ENCODE results near the gene GSTO2. TPM values are rescaled to one million over a fixed set of nuclear protein-coding genes. Genes with fewer than 3 reads are reported as not detected.
A peak's percentile ranks its signal among the peaks of the same experiment; 100 is the strongest.

GSTO2 gene
- total RNA-seq, 2 donors from 2014 or later = 18.1 to 37.3 TPM

- TF ChIP-seq POLR2A (IDR thresholded peaks at IDR 0.05) (no peak), POLR2AphosphoS5 (IDR thresholded peaks at IDR 0.05) (no peak), CTCF (IDR thresholded peaks at IDR 0.05) (no peak)
- intact Hi-C loops (cut with DNase I) = no loop called here
- Histone ChIP-seq H3K36me3 (no peaks in the 10 kb centered on the region), H3K4me1 (replicated peaks) (peaks cover 29% of the 10 kb centered on the region), H3K27me3 (replicated peaks; ENCODE audit: insufficient read depth) (no peaks in the 10 kb centered on the region), H3K27ac (peak overlapping the region in 1 of 2 donors; percentile 96), H3K4me3 (no peak overlapping the region), H3K9me3 (no peaks in the 10 kb centered on the region)
- WGBS = 78% methylated on average over 13 of the region's 13 CpGs
- DNase-seq (ENCODE audit: low spot score) = no peak
Measured at GRCh38 chr10:104334965-104335650, 66.1 kb downstream of the GSTO2 start.

- Histone ChIP-seq H3K4me1 (replicated peaks) (peaks cover 16% of the 10 kb centered on the region), H3K36me3 (no peaks in the 10 kb centered on the region), H3K27ac (peak overlapping the region; percentile 96), H3K27me3 (replicated peaks; ENCODE audit: insufficient read depth) (no peaks in the 10 kb centered on the region), H3K9me3 (no peaks in the 10 kb centered on the region), H3K4me3 (peak overlapping the region; percentile 70 to 94)
- TF ChIP-seq POLR2AphosphoS5 (IDR thresholded peaks at IDR 0.05) (peak; percentile 28), CTCF (IDR thresholded peaks at IDR 0.05) (no peak), POLR2A (IDR thresholded peaks at IDR 0.05) (peak; percentile 33)
- 7% methylated on average over 12 of the region's 12 CpGs for WGBS
- intact Hi-C loops (cut with DNase I) = no loop called here
- no peak for DNase-seq (ENCODE audit: low spot score)
Measured at GRCh38 chr10:104336821-104337467, 68.0 kb downstream of the GSTO2 start.

- Histone ChIP-seq H3K4me3 (peak overlapping the region; percentile 70 to 94), H3K36me3 (no peaks in the 10 kb centered on the region), H3K27me3 (replicated peaks; ENCODE audit: insufficient read depth) (no peaks in the 10 kb centered on the region), H3K9me3 (no peaks in the 10 kb centered on the region), H3K27ac (peak overlapping the region; percentile 96), H3K4me1 (replicated peaks) (peaks cover 10% of the 10 kb centered on the region)
- intact Hi-C loops (cut with DNase I) = no loop called here
- DNase-seq (ENCODE audit: low spot score) = no peak
- TF ChIP-seq CTCF (IDR thresholded peaks at IDR 0.05) = no peak
- no peak for TF ChIP-seq POLR2AphosphoS5 (IDR thresholded peaks at IDR 0.05)
- peak; percentile 13 for TF ChIP-seq POLR2A (IDR thresholded peaks at IDR 0.05)
- WGBS = 2% methylated on average over 23 of the region's 23 CpGs
Measured at GRCh38 chr10:104337521-104337984, 68.6 kb downstream of the GSTO2 start.

- WGBS = under 1% methylated on average over 70 of the region's 70 CpGs
- intact Hi-C loops (cut with DNase I) = no loop called here
- H3K36me3 ChIP-seq = no peaks in the 10 kb centered on the region
- H3K4me1 ChIP-seq (replicated peaks) = peaks cover 10% of the 10 kb centered on the region
- peak within 1 kb of the TSS; percentile 96 for H3K27ac ChIP-seq
- H3K4me3 ChIP-seq = peak within 1 kb of the TSS; percentile 70 to 94
- TF ChIP-seq POLR2A (IDR thresholded peaks at IDR 0.05) (peak; percentile 91), POLR2AphosphoS5 (IDR thresholded peaks at IDR 0.05) (peak; percentile 78), CTCF (IDR thresholded peaks at IDR 0.05) (peak in 2 of 4 experiments; percentile 16 to 21)
- H3K27me3 ChIP-seq (replicated peaks; ENCODE audit: insufficient read depth) = no peaks in the 10 kb centered on the region
- no peaks in the 10 kb centered on the region for H3K9me3 ChIP-seq
- DNase-seq (ENCODE audit: low spot score) = peak; percentile 71
Measured at GRCh38 chr10:104337985-104338735, 69.2 kb downstream of the GSTO2 start, which contains the start of gene ITPRIP. ITPRIP (minus strand) TSS chr10:104338465; CDS start chr10:104316051, 22,414 bp downstream.

Data from prostate gland (tissue), 2 donors.